ENCODE data around the gene IGSF8.

DNA sequence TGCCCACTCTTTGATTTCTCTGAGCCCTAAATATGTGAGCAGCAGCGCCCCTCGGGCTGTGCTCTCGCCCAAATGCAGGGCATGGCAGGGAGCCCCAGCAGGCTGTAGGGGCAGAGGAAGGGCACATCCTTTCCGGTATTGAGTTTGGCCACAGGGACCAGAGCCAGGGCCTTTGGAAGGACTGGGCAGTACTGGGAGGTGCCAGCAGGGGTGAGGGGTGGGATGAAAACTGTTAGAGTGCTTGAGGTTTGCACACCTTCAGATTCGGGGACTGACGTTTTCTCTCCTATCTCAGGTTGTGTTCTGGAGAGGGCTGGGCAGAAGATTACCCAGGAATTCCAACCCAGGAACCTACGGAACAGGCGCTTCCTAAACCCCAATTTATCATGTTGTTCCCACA is 15.0 kb upstream of the IGSF8 start:
- TF ChIP-seq, protein P1, sequence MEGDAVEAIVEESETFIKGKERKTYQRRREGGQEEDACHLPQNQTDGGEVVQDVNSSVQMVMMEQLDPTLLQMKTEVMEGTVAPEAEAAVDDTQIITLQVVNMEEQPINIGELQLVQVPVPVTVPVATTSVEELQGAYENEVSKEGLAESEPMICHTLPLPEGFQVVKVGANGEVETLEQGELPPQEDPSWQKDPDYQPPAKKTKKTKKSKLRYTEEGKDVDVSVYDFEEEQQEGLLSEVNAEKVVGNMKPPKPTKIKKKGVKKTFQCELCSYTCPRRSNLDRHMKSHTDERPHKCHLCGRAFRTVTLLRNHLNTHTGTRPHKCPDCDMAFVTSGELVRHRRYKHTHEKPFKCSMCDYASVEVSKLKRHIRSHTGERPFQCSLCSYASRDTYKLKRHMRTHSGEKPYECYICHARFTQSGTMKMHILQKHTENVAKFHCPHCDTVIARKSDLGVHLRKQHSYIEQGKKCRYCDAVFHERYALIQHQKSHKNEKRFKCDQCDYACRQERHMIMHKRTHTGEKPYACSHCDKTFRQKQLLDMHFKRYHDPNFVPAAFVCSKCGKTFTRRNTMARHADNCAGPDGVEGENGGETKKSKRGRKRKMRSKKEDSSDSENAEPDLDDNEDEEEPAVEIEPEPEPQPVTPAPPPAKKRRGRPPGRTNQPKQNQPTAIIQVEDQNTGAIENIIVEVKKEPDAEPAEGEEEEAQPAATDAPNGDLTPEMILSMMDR (IDR thresholded peaks at IDR 0.05): no peak
- no peak for TF ChIP-seq POLR2A (IDR thresholded peaks at IDR 0.05)

Data from thyroid gland (tissue), 4 donors.